CD8-positive, alpha-beta memory T cell (primary cell): ENCODE results near the gene AARS2. TPM values are rescaled to one million over a fixed set of nuclear protein-coding genes. Genes with fewer than 3 reads are reported as not detected.

Experiments used
- CTCF ChIA-PET: fragments of 350-600 bp; sonication (Branson Sonifier 250); formaldehyde crosslinking; loops from one replicate; lab custom pipeline; 2021; ENCODE audit warnings: antibody characterized with exemption; lab: Charles Lee
- POLR2A ChIA-PET: fragments of 350-600 bp; sonication (Branson Sonifier 250); formaldehyde crosslinking; loops from one replicate; lab custom pipeline; 2021; ENCODE audit warnings: antibody characterized with exemption; lab: Charles Lee
- DNase-seq, 5 donors: peaks; one replicate each; pipeline versions ENCODE4 v3.0.0 to v3.0.0-alpha.2; 2020 to 2022; ENCODE audit warnings: mixed read lengths in 1 of 5
- H3K27ac ChIP-seq: one replicate; pipeline ENCODE4 v1.7.0; 2013; ENCODE audit warnings: low read depth, mild to moderate bottlenecking, low read length, moderate library complexity
- H3K27me3 ChIP-seq: 2 replicates; pipeline ENCODE4 v1.7.0; 2013; ENCODE audit warnings: low read length, mild to moderate bottlenecking; ENCODE audit not compliant: insufficient read depth, poor library complexity, severe bottlenecking
- H3K36me3 ChIP-seq: 2 replicates; pipeline ENCODE4 v1.7.0; 2013; ENCODE audit warnings: mild to moderate bottlenecking, low read length, moderate library complexity; ENCODE audit not compliant: insufficient read depth
- H3K4me1 ChIP-seq: 2 replicates; pipeline ENCODE4 v1.7.0; 2013; ENCODE audit warnings: mild to moderate bottlenecking, low read length, moderate library complexity; ENCODE audit not compliant: insufficient read depth
- H3K4me3 ChIP-seq: 2 replicates; pipeline ENCODE4 v1.7.0; 2013; ENCODE audit warnings: mild to moderate bottlenecking, low read length
- H3K9me3 ChIP-seq: 2 replicates; pipeline ENCODE4 v1.7.0; 2013; ENCODE audit warnings: mild to moderate bottlenecking, low read length
- H3K27ac Mint-ChIP-seq, 8 donors: one replicate each; pipeline ENCODE4 v1.8.0; 2020 to 2021; ENCODE audit warnings: mixed read lengths in 8 of 8, mild to moderate bottlenecking in 6 of 8, inconsistent platforms in 3 of 8, moderate library complexity in 3 of 8
- H3K27me3 Mint-ChIP-seq, 2 donors: one replicate each; pipeline ENCODE4 v1.8.0; 2020 to 2021; ENCODE audit warnings: mixed read lengths in 2 of 2, mild to moderate bottlenecking in 1 of 2, moderate library complexity in 1 of 2
- H3K36me3 Mint-ChIP-seq, 3 donors: one replicate each; pipeline ENCODE4 v1.8.0; 2020 to 2021; ENCODE audit warnings: mixed read lengths in 3 of 3, inconsistent platforms in 1 of 3, mild to moderate bottlenecking in 1 of 3
- H3K4me1 Mint-ChIP-seq, 3 donors: one replicate each; pipeline ENCODE4 v1.8.0; 2020 to 2021; ENCODE audit warnings: mixed read lengths in 3 of 3, inconsistent platforms in 1 of 3, mild to moderate bottlenecking in 1 of 3
- H3K4me3 Mint-ChIP-seq, 7 donors: one replicate each; pipeline ENCODE4 v1.8.0; 2020 to 2021; ENCODE audit warnings: mixed read lengths in 7 of 7, mild to moderate bottlenecking in 6 of 7, moderate library complexity in 4 of 7, inconsistent platforms in 2 of 7
- H3K9me3 Mint-ChIP-seq, 5 donors: one replicate each; pipeline ENCODE4 v1.8.0; 2020 to 2022; ENCODE audit warnings: mixed read lengths in 5 of 5, mild to moderate bottlenecking in 3 of 5, moderate library complexity in 2 of 5, inconsistent platforms in 1 of 5
- polyA plus RNA-seq: library from polyadenylated mRNA; unstranded; fragments of 300-500 nt; fragmentation: Illumina TruSeq; gene quantifications from one replicate; pipeline ENCODE4 v1.2.3, GENCODE V29; 2021
- total RNA-seq, 2 experiments: library from RNA; stranded (reverse); gene quantifications; one replicate each; pipeline ENCODE4 v1.2.3, GENCODE V29; 2021

The AARS2 gene
- total and polyA plus RNA-seq, 3 experiments from 2014 or later, result 10.4 to 27.7 (median 25.8) TPM

DNA sequence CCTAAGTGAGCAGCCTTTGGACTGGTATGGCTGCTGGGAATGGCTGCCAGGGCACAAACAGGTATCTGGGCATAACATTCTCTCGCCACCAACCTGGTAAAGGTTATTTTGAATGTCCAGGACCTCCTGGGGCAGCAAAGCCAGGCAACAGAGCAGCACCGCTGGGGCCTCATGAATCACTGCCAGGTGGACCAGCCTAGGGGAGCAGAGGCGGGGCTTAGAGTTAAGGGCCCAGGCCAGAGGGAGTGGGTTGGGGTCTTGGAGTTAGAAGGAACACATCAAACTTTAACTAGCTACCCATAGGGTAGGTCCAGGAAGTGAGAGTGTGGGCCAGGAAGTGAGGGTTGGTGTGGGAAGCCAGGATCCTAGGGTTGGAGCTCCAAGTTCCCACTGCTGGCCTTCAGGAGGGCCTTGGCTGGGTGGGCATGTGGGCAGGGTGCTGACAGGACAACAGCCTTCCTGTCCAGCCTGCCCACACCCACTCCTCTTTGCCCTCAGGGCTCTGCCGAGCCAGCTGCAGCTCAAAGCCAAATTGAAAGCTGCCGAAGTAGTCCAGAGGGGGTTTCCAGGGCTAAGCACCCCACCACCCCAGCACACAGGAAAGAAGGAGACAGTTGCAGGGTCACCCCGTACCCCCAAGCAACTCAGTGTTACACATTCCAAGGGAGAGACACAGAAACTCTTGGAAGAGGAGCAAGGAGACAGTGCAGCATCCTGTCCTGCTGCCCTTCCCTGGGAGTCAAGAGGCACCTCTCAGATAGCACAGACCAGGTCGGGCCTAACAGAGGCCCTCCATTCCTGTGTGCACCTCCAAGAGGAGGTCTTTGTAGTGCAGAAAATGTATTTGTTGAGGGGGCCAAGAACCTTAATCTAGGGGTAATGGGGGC, 50.4 kb downstream of the AARS2 start:
- Mint-ChIP-seq H3K4me3 (peak overlapping the region; percentile 88 to 96 (median 91)), H3K36me3 (peaks cover 0 to 47% (median 7%) of the 10 kb centered on the region in 3 donors), H3K4me1 (peaks cover 48 to 57% (median 55%) of the 10 kb centered on the region in 3 donors), H3K27ac (peak overlapping the region; percentile 78 to 99 (median 98)), H3K9me3 (no peaks in the 10 kb centered on the region), H3K27me3 (peaks cover 0 to 1% of the 10 kb centered on the region in 2 donors)
- peak overlapping the region; percentile 93 for H3K27ac ChIP-seq
- H3K27me3 ChIP-seq, result no peaks in the 10 kb centered on the region
- peaks cover 3% of the 10 kb centered on the region for H3K36me3 ChIP-seq
- H3K4me3 ChIP-seq, result peak overlapping the region; percentile 86
- H3K4me1 ChIP-seq, result peaks cover 35% of the 10 kb centered on the region
- H3K9me3 ChIP-seq, result no peaks in the 10 kb centered on the region
- DNase-seq, result peak in 1 of 5 donors; percentile 45
- ChIA-PET POLR2A (interaction anchor here (2.8 kb wide), 1 partner anchor 15 kb away, joined by 21 read pairs; the partner anchor contains the start of gene HSP90AB1), CTCF (interaction anchor here (0.9 to 1.2 kb wide), 3 partner anchors 10 to 25 kb away, joined by 3 to 4 read pairs (median 3); partner anchors contain the start of gene HSP90AB1)

DNA sequence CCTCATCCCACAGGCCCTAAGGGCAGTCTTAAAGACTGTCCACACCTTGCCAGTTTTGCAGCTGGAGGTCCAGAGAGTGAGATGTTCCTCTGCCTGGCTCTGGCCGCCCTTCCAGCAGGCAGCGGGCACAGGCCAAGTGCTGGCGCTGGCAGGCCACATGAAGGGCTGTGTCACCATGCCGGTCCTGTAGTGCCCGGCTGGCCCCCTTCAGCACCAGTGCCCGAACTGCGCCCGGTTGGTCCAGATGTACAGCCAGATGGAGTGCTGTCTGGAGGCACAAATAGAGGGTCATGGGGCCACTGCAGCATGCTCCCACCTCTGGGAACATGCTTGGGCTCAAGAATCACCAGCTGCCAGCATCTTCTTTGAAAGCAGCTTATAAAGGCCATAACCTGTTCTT, 51.6 kb downstream of the AARS2 start:
- peaks cover 0 to 1% of the 10 kb centered on the region in 2 donors for H3K27me3 Mint-ChIP-seq
- Histone ChIP-seq H3K4me3 (no peak overlapping the region), H3K27ac (no peak overlapping the region), H3K9me3 (no peaks in the 10 kb centered on the region), H3K27me3 (no peaks in the 10 kb centered on the region), H3K4me1 (peaks cover 40% of the 10 kb centered on the region), H3K36me3 (peaks cover 3% of the 10 kb centered on the region)
- POLR2A ChIA-PET, result interaction anchor here (2.8 kb wide), 1 partner anchor 14 kb away, joined by 21 read pairs; the partner anchor contains the start of gene HSP90AB1
- DNase-seq, result peak in 1 of 5 donors; percentile 46
- CTCF ChIA-PET, result interaction anchor here (0.7 kb wide), 1 partner anchor 15 kb away, joined by 5 read pairs; the partner anchor contains the start of gene HSP90AB1
- H3K4me3 Mint-ChIP-seq, result peak overlapping the region in 1 of 7 donors; percentile 75
- peaks cover 49 to 61% (median 53%) of the 10 kb centered on the region in 3 donors for H3K4me1 Mint-ChIP-seq
- peaks cover 0 to 49% (median 7%) of the 10 kb centered on the region in 3 donors for H3K36me3 Mint-ChIP-seq
- peak overlapping the region in 3 of 8 donors; percentile 83 to 99 (median 96) for H3K27ac Mint-ChIP-seq
- no peaks in the 10 kb centered on the region for H3K9me3 Mint-ChIP-seq

DNA sequence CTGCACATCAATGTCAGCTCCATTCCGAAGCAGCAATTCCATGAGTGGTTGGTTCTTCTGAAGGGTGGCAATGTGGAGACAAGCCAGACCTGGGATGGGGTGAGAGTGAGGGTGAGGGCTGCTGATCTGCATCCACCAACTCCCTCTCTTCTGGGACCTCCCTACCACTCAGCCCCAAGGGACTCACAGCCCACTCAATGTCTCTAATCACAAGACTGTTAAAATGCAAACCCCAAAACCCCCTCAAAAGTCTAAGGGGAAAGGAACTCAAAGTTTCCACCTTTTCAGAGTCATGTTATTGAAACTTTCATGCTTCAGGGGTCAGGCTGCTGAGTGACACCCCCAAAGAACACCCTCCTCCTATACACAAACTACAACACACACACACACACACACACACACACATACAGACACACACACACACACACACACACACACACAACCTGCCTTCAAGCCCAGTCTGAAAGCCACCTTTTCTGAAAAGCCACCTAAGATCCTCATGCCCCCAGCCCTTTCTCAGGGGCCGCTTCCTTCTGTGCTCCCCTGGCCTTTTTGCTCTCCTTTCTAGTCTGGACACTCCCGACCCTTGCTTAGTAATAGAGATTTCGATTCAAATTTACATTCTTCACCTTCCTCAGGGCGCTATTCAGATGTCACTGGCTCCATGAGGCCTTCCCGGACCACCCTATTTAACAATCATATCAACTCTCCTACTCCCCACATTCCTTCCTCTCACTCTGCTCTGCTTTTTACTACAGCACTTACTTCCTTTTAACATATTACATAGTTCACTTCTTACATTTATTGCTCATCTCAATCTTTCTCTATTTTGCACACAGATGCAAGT, 52.5 kb downstream of the AARS2 start:
- peaks cover 6% of the 10 kb centered on the region for H3K36me3 ChIP-seq
- DNase-seq, result peak in 1 of 5 donors; percentile 4
- POLR2A ChIA-PET, result interaction anchor here (2.8 kb wide), 1 partner anchor 13 kb away, joined by 21 read pairs; the partner anchor contains the start of gene HSP90AB1
- Mint-ChIP-seq H3K36me3 (peaks cover 0 to 53% (median 7%) of the 10 kb centered on the region in 3 donors), H3K4me1 (peaks cover 54 to 68% (median 59%) of the 10 kb centered on the region in 3 donors), H3K27ac (peak overlapping the region in 6 of 8 donors; percentile 0 to 96 (median 30)), H3K4me3 (peak overlapping the region in 2 of 7 donors; percentile 6 to 75), H3K9me3 (no peaks in the 10 kb centered on the region), H3K27me3 (peaks cover 0 to 1% of the 10 kb centered on the region in 2 donors)
- H3K27ac ChIP-seq, result no peak overlapping the region
- no peaks in the 10 kb centered on the region for H3K9me3 ChIP-seq
- no peaks in the 10 kb centered on the region for H3K27me3 ChIP-seq
- CTCF ChIA-PET, result interaction anchor here (1.2 kb wide), 1 partner anchor 13 kb away, joined by 4 read pairs; the partner anchor contains the start of gene HSP90AB1
- H3K4me3 ChIP-seq, result no peak overlapping the region
- H3K4me1 ChIP-seq, result peaks cover 49% of the 10 kb centered on the region

DNA sequence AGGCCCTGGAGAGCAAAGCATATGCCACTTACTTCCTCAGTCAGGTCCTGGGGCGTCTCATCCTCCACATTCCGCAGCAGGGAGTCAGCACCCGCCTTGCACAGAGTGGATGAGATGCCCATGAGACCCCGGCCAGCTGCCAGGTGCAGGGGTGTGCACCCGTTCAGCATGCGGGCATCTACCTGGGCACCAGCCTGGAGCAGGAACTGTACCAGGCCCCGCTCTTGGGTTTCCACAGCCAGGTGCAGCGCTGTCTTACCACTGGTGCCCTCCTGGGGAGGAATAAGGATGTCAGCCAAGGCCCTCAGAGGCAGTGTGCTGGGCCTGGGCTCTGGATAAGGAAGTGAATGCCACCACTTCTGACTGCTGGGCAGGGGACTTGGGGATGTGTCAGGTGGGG, 53.1 kb downstream of the AARS2 start:
- no peaks in the 10 kb centered on the region for H3K9me3 Mint-ChIP-seq
- DNase-seq, result peak in 1 of 5 donors; percentile 46
- Histone ChIP-seq H3K4me1 (peaks cover 51% of the 10 kb centered on the region), H3K36me3 (peaks cover 12% of the 10 kb centered on the region), H3K27ac (no peak overlapping the region), H3K9me3 (no peaks in the 10 kb centered on the region), H3K27me3 (no peaks in the 10 kb centered on the region), H3K4me3 (no peak overlapping the region)
- peaks cover 0 to 1% of the 10 kb centered on the region in 2 donors for H3K27me3 Mint-ChIP-seq
- peaks cover 59 to 72% (median 66%) of the 10 kb centered on the region in 3 donors for H3K4me1 Mint-ChIP-seq
- ChIA-PET CTCF (interaction anchor here (1.2 kb wide), 1 partner anchor 12 kb away, joined by 4 read pairs; the partner anchor contains the start of gene HSP90AB1), POLR2A (no interaction called here)
- peak overlapping the region in 1 of 7 donors; percentile 75 for H3K4me3 Mint-ChIP-seq
- peaks cover 0 to 60% (median 7%) of the 10 kb centered on the region in 3 donors for H3K36me3 Mint-ChIP-seq
- H3K27ac Mint-ChIP-seq, result peak overlapping the region in 3 of 8 donors; percentile 47 to 96 (median 54)

DNA sequence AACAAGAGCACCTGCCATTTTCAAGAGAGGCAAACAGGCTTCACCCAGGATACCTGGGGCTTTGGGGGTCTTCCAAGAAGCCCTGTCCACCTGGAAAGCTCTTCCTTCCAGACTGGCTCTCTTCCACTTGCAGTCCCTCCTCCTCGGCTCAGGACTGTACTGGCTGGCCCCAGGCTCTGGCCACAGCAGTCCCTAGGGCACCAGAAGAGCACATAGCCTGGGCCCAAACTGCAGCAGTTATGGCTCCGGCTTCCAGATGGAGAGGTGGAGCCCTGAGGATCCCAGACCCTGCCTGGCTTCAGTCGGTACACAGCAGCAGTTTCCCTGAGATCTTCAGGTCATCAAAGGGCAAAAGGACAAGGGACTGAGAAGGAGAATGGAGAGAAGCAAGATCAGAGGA, 54.2 kb downstream of the AARS2 start:
- H3K9me3 ChIP-seq, result no peaks in the 10 kb centered on the region
- no peak overlapping the region for H3K4me3 ChIP-seq
- Mint-ChIP-seq H3K27ac (peak overlapping the region in 7 of 8 donors; percentile 29 to 96 (median 87)), H3K4me3 (peak overlapping the region; percentile 84 to 92 (median 89)), H3K27me3 (peaks cover 0 to 3% of the 10 kb centered on the region in 2 donors), H3K36me3 (peaks cover 0 to 61% (median 9%) of the 10 kb centered on the region in 3 donors), H3K9me3 (peaks cover 0 to 1% (median 0%) of the 10 kb centered on the region in 5 donors), H3K4me1 (peaks cover 56 to 74% (median 66%) of the 10 kb centered on the region in 3 donors)
- peaks cover 42% of the 10 kb centered on the region for H3K4me1 ChIP-seq
- no peak for DNase-seq
- H3K27ac ChIP-seq, result no peak overlapping the region
- peaks cover 22% of the 10 kb centered on the region for H3K36me3 ChIP-seq
- no peaks in the 10 kb centered on the region for H3K27me3 ChIP-seq
- CTCF ChIA-PET, result interaction anchor here (0.6 to 1.2 kb wide), 2 partner anchors 11 to 52 kb away, joined by 3 to 4 read pairs; partner anchors contain the start of gene HSP90AB1
- POLR2A ChIA-PET, result no interaction called here

DNA sequence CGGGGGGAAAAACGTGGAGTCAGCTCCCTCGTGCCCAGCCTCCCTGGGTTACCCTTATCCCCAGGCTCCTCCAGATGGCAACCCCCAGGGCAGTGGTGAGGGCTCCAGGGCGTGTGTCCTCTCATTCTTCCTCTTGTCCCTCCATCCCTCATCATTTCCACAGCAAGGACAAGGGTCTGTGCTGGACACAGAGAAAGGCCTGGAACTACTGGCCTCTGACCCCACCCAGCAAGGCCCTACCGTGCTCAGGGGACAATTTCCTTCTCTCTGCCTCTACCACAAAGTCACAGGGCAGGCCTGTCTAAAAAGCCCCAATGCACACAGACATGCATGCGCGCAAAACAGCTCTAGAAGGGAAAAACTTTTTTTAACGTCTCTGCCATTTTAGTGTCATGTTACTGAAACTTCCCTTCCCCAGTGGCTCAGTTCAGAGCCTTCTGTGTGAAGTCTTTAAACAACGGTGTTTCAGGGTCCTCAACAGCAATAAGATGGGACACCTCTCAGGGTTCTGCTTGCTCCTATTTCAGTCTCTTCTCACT, 54.8 kb downstream of the AARS2 start:
- CTCF ChIA-PET, result interaction anchor here (0.6 to 4.1 kb wide), 2 partner anchors 10 to 12 kb away, joined by 4 to 74 read pairs; partner anchors contain the start of gene HSP90AB1
- POLR2A ChIA-PET, result no interaction called here
- H3K9me3 Mint-ChIP-seq, result peaks cover 0 to 1% (median 0%) of the 10 kb centered on the region in 5 donors
- Histone ChIP-seq H3K4me1 (peaks cover 37% of the 10 kb centered on the region), H3K4me3 (no peak overlapping the region), H3K36me3 (peaks cover 27% of the 10 kb centered on the region), H3K27ac (no peak overlapping the region), H3K9me3 (no peaks in the 10 kb centered on the region), H3K27me3 (no peaks in the 10 kb centered on the region)
- peak overlapping the region; percentile 58 to 96 (median 94) for H3K27ac Mint-ChIP-seq
- H3K36me3 Mint-ChIP-seq, result peaks cover 5 to 66% (median 12%) of the 10 kb centered on the region in 3 donors
- H3K27me3 Mint-ChIP-seq, result peaks cover 0 to 3% of the 10 kb centered on the region in 2 donors
- peaks cover 56 to 74% (median 66%) of the 10 kb centered on the region in 3 donors for H3K4me1 Mint-ChIP-seq
- H3K4me3 Mint-ChIP-seq, result peak overlapping the region; percentile 84 to 92 (median 89)
- DNase-seq, result no peak
